ENCODE measurements around the gene CD99. TPM values are rescaled to one million over a fixed set of nuclear protein-coding genes. Genes with fewer than 3 reads are reported as not detected.

Gene CD99
- total RNA-seq, 1 experiment from 2014 or later, result 24.9 TPM

GRCh38 chrX:2698604-2699003, 7.5 kb downstream of the CD99 start:
- no peaks in the 10 kb centered on the region; the same call in 1 of the 2 replicates for H3K9me2 ChIP-seq (replicated peaks; ENCODE audit: insufficient read depth, low read length)
- H4K20me1 ChIP-seq (ENCODE audit: insufficient read depth, low read depth, low read length), result peaks cover 10% of the 10 kb centered on the region; the same call in 1 of the 2 replicates
- no peak overlapping the region for H3K27ac ChIP-seq (ENCODE audit: low read length)
- no peak for DNase-seq
- H3K4me3 ChIP-seq (ENCODE audit: low read length), result no peak overlapping the region
- H3K9me3 ChIP-seq (ENCODE audit: low read length), result no peaks in the 10 kb centered on the region
- H3K27me3 ChIP-seq (ENCODE audit: low read length), result no peaks in the 10 kb centered on the region
- H2AFZ ChIP-seq (ENCODE audit: low read length), result no peak overlapping the region
- no peak overlapping the region for H3K4me2 ChIP-seq (ENCODE audit: low read depth, low read length, poor library complexity, severe bottlenecking)
- H3K9ac ChIP-seq (ENCODE audit: low read length), result no peak overlapping the region
- H3K79me2 ChIP-seq (ENCODE audit: low read length), result no peaks in the 10 kb centered on the region
- H3K36me3 ChIP-seq (ENCODE audit: insufficient read depth, low read length), result no peaks in the 10 kb centered on the region
- peaks cover 51% of the 10 kb centered on the region for H3K4me1 ChIP-seq (ENCODE audit: low read length)

GRCh38 chrX:2699959-2700358, 8.9 kb downstream of the CD99 start:
- Histone ChIP-seq H3K27me3 (ENCODE audit: low read length) (no peaks in the 10 kb centered on the region), H3K4me3 (ENCODE audit: low read length) (no peak overlapping the region), H3K9ac (ENCODE audit: low read length) (no peak overlapping the region), H2AFZ (ENCODE audit: low read length) (no peak overlapping the region), H3K79me2 (ENCODE audit: low read length) (no peaks in the 10 kb centered on the region), H3K4me2 (ENCODE audit: low read depth, low read length, poor library complexity, severe bottlenecking) (no peak overlapping the region), H3K4me1 (ENCODE audit: low read length) (peaks cover 44% of the 10 kb centered on the region), H3K9me2 (replicated peaks; ENCODE audit: insufficient read depth, low read length) (no peaks in the 10 kb centered on the region; the same call in 1 of the 2 replicates), H3K27ac (ENCODE audit: low read length) (no peak overlapping the region), H4K20me1 (ENCODE audit: insufficient read depth, low read depth, low read length) (peaks cover 7% of the 10 kb centered on the region; the same call in 1 of the 2 replicates), H3K9me3 (ENCODE audit: low read length) (no peaks in the 10 kb centered on the region), H3K36me3 (ENCODE audit: insufficient read depth, low read length) (no peaks in the 10 kb centered on the region)
- peak; percentile 20 for DNase-seq

GRCh38 chrX:2700405-2701320, 9.6 kb downstream of the CD99 start:
- no peaks in the 10 kb centered on the region for H3K9me3 ChIP-seq (ENCODE audit: low read length)
- H3K79me2 ChIP-seq (ENCODE audit: low read length), result no peaks in the 10 kb centered on the region
- peaks cover 6% of the 10 kb centered on the region; the same call in 1 of the 2 replicates for H4K20me1 ChIP-seq (ENCODE audit: insufficient read depth, low read depth, low read length)
- no peaks in the 10 kb centered on the region for H3K27me3 ChIP-seq (ENCODE audit: low read length)
- H3K27ac ChIP-seq (ENCODE audit: low read length), result peak overlapping the region; percentile 81
- peaks cover 44% of the 10 kb centered on the region for H3K4me1 ChIP-seq (ENCODE audit: low read length)
- no peaks in the 10 kb centered on the region; the same call in 1 of the 2 replicates for H3K9me2 ChIP-seq (replicated peaks; ENCODE audit: insufficient read depth, low read length)
- H3K9ac ChIP-seq (ENCODE audit: low read length), result peak overlapping the region; percentile 38
- H3K4me2 ChIP-seq (ENCODE audit: low read depth, low read length, poor library complexity, severe bottlenecking), result peak overlapping the region; percentile 52
- no peak overlapping the region for H3K4me3 ChIP-seq (ENCODE audit: low read length)
- no peaks in the 10 kb centered on the region for H3K36me3 ChIP-seq (ENCODE audit: insufficient read depth, low read length)
- DNase-seq, result peak; percentile 2
- H2AFZ ChIP-seq (ENCODE audit: low read length), result no peak overlapping the region

- H3K4me2 ChIP-seq (ENCODE audit: low read depth, low read length, poor library complexity, severe bottlenecking), result peak overlapping the region; percentile 52
- H3K79me2 ChIP-seq (ENCODE audit: low read length), result no peaks in the 10 kb centered on the region
- H3K9me2 ChIP-seq (replicated peaks; ENCODE audit: insufficient read depth, low read length), result no peaks in the 10 kb centered on the region; the same call in 1 of the 2 replicates
- H3K27me3 ChIP-seq (ENCODE audit: low read length), result no peaks in the 10 kb centered on the region
- H3K4me3 ChIP-seq (ENCODE audit: low read length), result 0 out of 2 replicates have a peak overlapping the region, but pooled peaks have one; percentile 7
- peaks cover 40% of the 10 kb centered on the region for H3K4me1 ChIP-seq (ENCODE audit: low read length)
- no peaks in the 10 kb centered on the region for H3K9me3 ChIP-seq (ENCODE audit: low read length)
- no peaks in the 10 kb centered on the region for H3K36me3 ChIP-seq (ENCODE audit: insufficient read depth, low read length)
- DNase-seq, result peak; percentile 75
- H3K9ac ChIP-seq (ENCODE audit: low read length), result no peak overlapping the region
- H2AFZ ChIP-seq (ENCODE audit: low read length), result no peak overlapping the region
- H3K27ac ChIP-seq (ENCODE audit: low read length), result peak overlapping the region; percentile 81
- peaks cover 6% of the 10 kb centered on the region; the same call in 1 of the 2 replicates for H4K20me1 ChIP-seq (ENCODE audit: insufficient read depth, low read depth, low read length)
Measured at GRCh38 chrX:2701600-2701999, 10.5 kb downstream of the CD99 start.

GRCh38 chrX:2703991-2704369, 12.9 kb downstream of the CD99 start:
- H3K4me3 ChIP-seq (ENCODE audit: low read length), result no peak overlapping the region
- no peak overlapping the region for H2AFZ ChIP-seq (ENCODE audit: low read length)
- no peaks in the 10 kb centered on the region for H3K9me3 ChIP-seq (ENCODE audit: low read length)
- H3K4me2 ChIP-seq (ENCODE audit: low read depth, low read length, poor library complexity, severe bottlenecking), result no peak overlapping the region
- no peaks in the 10 kb centered on the region for H3K79me2 ChIP-seq (ENCODE audit: low read length)
- no peaks in the 10 kb centered on the region for H3K27me3 ChIP-seq (ENCODE audit: low read length)
- no peak overlapping the region for H3K27ac ChIP-seq (ENCODE audit: low read length)
- H3K9ac ChIP-seq (ENCODE audit: low read length), result no peak overlapping the region
- no peaks in the 10 kb centered on the region for H3K36me3 ChIP-seq (ENCODE audit: insufficient read depth, low read length)
- H3K4me1 ChIP-seq (ENCODE audit: low read length), result peaks cover 48% of the 10 kb centered on the region
- H4K20me1 ChIP-seq (ENCODE audit: insufficient read depth, low read depth, low read length), result no peaks in the 10 kb centered on the region
- DNase-seq, result peak; percentile 16
- no peaks in the 10 kb centered on the region; the same call in 1 of the 2 replicates for H3K9me2 ChIP-seq (replicated peaks; ENCODE audit: insufficient read depth, low read length)

GRCh38 chrX:2705046-2705832, 14.1 kb downstream of the CD99 start:
- Histone ChIP-seq H3K36me3 (ENCODE audit: insufficient read depth, low read length) (no peaks in the 10 kb centered on the region), H3K4me1 (ENCODE audit: low read length) (peaks cover 59% of the 10 kb centered on the region), H4K20me1 (ENCODE audit: insufficient read depth, low read depth, low read length) (no peaks in the 10 kb centered on the region), H3K79me2 (ENCODE audit: low read length) (no peaks in the 10 kb centered on the region), H3K4me3 (ENCODE audit: low read length) (no peak overlapping the region), H3K9ac (ENCODE audit: low read length) (no peak overlapping the region), H3K27ac (ENCODE audit: low read length) (no peak overlapping the region), H3K9me3 (ENCODE audit: low read length) (no peaks in the 10 kb centered on the region), H3K9me2 (replicated peaks; ENCODE audit: insufficient read depth, low read length) (no peaks in the 10 kb centered on the region; the same call in 1 of the 2 replicates), H3K4me2 (ENCODE audit: low read depth, low read length, poor library complexity, severe bottlenecking) (no peak overlapping the region), H3K27me3 (ENCODE audit: low read length) (no peaks in the 10 kb centered on the region), H2AFZ (ENCODE audit: low read length) (no peak overlapping the region)
- peak; percentile 27 for DNase-seq

- Histone ChIP-seq H3K9me2 (replicated peaks; ENCODE audit: insufficient read depth, low read length) (no peaks in the 10 kb centered on the region), H3K4me3 (ENCODE audit: low read length) (peak overlapping the region; percentile 40), H4K20me1 (ENCODE audit: insufficient read depth, low read depth, low read length) (no peaks in the 10 kb centered on the region), H3K4me1 (ENCODE audit: low read length) (peaks cover 42% of the 10 kb centered on the region), H3K4me2 (ENCODE audit: low read depth, low read length, poor library complexity, severe bottlenecking) (peak overlapping the region; percentile 63), H3K9ac (ENCODE audit: low read length) (peak overlapping the region; percentile 54), H3K36me3 (ENCODE audit: insufficient read depth, low read length) (no peaks in the 10 kb centered on the region), H3K9me3 (ENCODE audit: low read length) (no peaks in the 10 kb centered on the region), H2AFZ (ENCODE audit: low read length) (peak overlapping the region; percentile 67; the same call in 1 of the 2 replicates), H3K79me2 (ENCODE audit: low read length) (no peaks in the 10 kb centered on the region), H3K27me3 (ENCODE audit: low read length) (no peaks in the 10 kb centered on the region), H3K27ac (ENCODE audit: low read length) (peak overlapping the region; percentile 87)
- DNase-seq, result peak; percentile 81
Measured at GRCh38 chrX:2707334-2707760, 16.3 kb downstream of the CD99 start.

GRCh38 chrX:2708021-2708420, 16.9 kb downstream of the CD99 start:
- peak; percentile 48 for DNase-seq
- Histone ChIP-seq H3K4me1 (ENCODE audit: low read length) (peaks cover 41% of the 10 kb centered on the region), H3K27ac (ENCODE audit: low read length) (peak overlapping the region; percentile 87), H3K27me3 (ENCODE audit: low read length) (no peaks in the 10 kb centered on the region), H3K9me3 (ENCODE audit: low read length) (no peaks in the 10 kb centered on the region), H3K9ac (ENCODE audit: low read length) (peak overlapping the region; percentile 54; the same call in 1 of the 2 replicates), H2AFZ (ENCODE audit: low read length) (no peak overlapping the region), H3K4me3 (ENCODE audit: low read length) (no peak overlapping the region), H4K20me1 (ENCODE audit: insufficient read depth, low read depth, low read length) (no peaks in the 10 kb centered on the region), H3K79me2 (ENCODE audit: low read length) (no peaks in the 10 kb centered on the region), H3K9me2 (replicated peaks; ENCODE audit: insufficient read depth, low read length) (no peaks in the 10 kb centered on the region), H3K36me3 (ENCODE audit: insufficient read depth, low read length) (no peaks in the 10 kb centered on the region), H3K4me2 (ENCODE audit: low read depth, low read length, poor library complexity, severe bottlenecking) (peak overlapping the region; percentile 63)

Data from Karpas-422 (cell line).